Measurements from ENCODE around the gene TRIM26. TPM values are rescaled to one million over a fixed set of nuclear protein-coding genes. Genes with fewer than 3 reads are reported as not detected.

TRIM26 gene
- total and polyA plus RNA-seq, 2 of the 8 experiments (the other 6 are each of a cell fraction or from before 2014, with no cell fraction given), result 21.5 to 32.3 TPM

- Histone ChIP-seq H2AK5ac (ENCODE audit: low read depth, low read length) (no peak overlapping the region), H2BK120ac (replicated peaks; ENCODE audit: low read depth, low read length) (no peak overlapping the region), H3K27me3 (replicated peaks in 1 of 4; ENCODE audit: control insufficient read depth in 3 of 4, extremely low read depth in 1 of 4, insufficient read depth in 3 of 4, low read length in 3 of 4) (peaks cover 0 to 4% (median 1%) of the 10 kb centered on the region in 4 experiments; a peak in 3 of 7 replicates), H3K79me2 (ENCODE audit: control insufficient read depth in 1 of 2, insufficient read depth in 2 of 2, low read length in 2 of 2) (no peaks in the 10 kb centered on the region), H3K4me1 (replicated peaks in 1 of 4; ENCODE audit: control insufficient read depth in 3 of 4, insufficient read depth in 4 of 4, low read length in 3 of 4) (no peaks in the 10 kb centered on the region), H3K9me3 (ENCODE audit: insufficient read depth in 2 of 2, low read depth in 1 of 2, low read length in 1 of 2) (no peaks in the 10 kb centered on the region), H4K5ac (ENCODE audit: insufficient read length, low read depth, low read length) (no peak overlapping the region), H2BK15ac (ENCODE audit: low read length) (no peak overlapping the region), H3K9ac (replicated peaks in 1 of 4; ENCODE audit: extremely low read depth in 1 of 4, low read depth in 3 of 4, low read length in 3 of 4) (no peak overlapping the region), H4K8ac (ENCODE audit: extremely low read depth, insufficient read depth, low read length) (no peak overlapping the region), H3K23ac (ENCODE audit: insufficient read length) (no peak overlapping the region), H3K79me1 (ENCODE audit: low read depth, low read length) (no peaks in the 10 kb centered on the region), H3K36me3 (ENCODE audit: control insufficient read depth in 2 of 4, insufficient read depth in 4 of 4, low read length in 3 of 4) (no peaks in the 10 kb centered on the region), H3K56ac (replicated peaks; ENCODE audit: insufficient read length, low read depth, low read length) (no peak overlapping the region), H3K4me3 (ENCODE audit: extremely low read depth in 1 of 4, insufficient read depth in 2 of 4, low read depth in 3 of 4, low read length in 4 of 4) (no peak overlapping the region), H3K18ac (ENCODE audit: extremely low read depth, low read length) (no peak overlapping the region), H2BK5ac (ENCODE audit: low read depth, low read length) (no peak overlapping the region), H2AFZ (ENCODE audit: low read length) (no peak overlapping the region), H4K91ac (replicated peaks; ENCODE audit: insufficient read length, low read length) (no peak overlapping the region), H3K4me2 (ENCODE audit: insufficient read depth in 1 of 2, low read depth in 2 of 2, low read length in 2 of 2) (no peak overlapping the region), H2BK12ac (ENCODE audit: low read depth, low read length) (no peak overlapping the region), H4K20me1 (replicated peaks in 1 of 2; ENCODE audit: control insufficient read depth in 1 of 2, insufficient read depth in 2 of 2, low read length in 2 of 2) (no peaks in the 10 kb centered on the region), H2BK20ac (ENCODE audit: low read length) (no peak overlapping the region), H3K23me2 (ENCODE audit: low read depth, low read length) (no peaks in the 10 kb centered on the region), H3K14ac (ENCODE audit: insufficient read length) (no peak overlapping the region), H3K4ac (replicated peaks; ENCODE audit: insufficient read length, low read depth, low read length) (no peak overlapping the region), H3K27ac (ENCODE audit: low read depth, low read length) (no peak overlapping the region)
- ChIA-PET POLR2A (ENCODE audit: partially characterized antibody) (no interaction called here), CTCF (ENCODE audit: partially characterized antibody) (interaction anchor here (0.7 to 1.6 kb wide), 5 partner anchors 10 to 254 kb away, joined by 3 to 4 read pairs (median 3); no protein-coding TSS in a partner anchor)
- no peak for FAIRE-seq
- no peak for DNase-seq (ENCODE audit: low read depth in 1 of 2, low spot score in 2 of 2)
- TF ChIP-seq SIRT6 (IDR thresholded peaks at IDR 0.05; ENCODE audit: low read length) (no peak), SRF (IDR thresholded peaks at IDR 0.05; ENCODE audit: low read depth, low read length) (no peak), NRF1 (IDR thresholded peaks at IDR 0.05; ENCODE audit: low read depth, low read length) (no peak), JUN (IDR thresholded peaks at IDR 0.05; ENCODE audit: low read depth, low read length) (no peak), SP1 (IDR thresholded peaks at IDR 0.05; ENCODE audit: low read depth, low read length) (no peak), SUZ12 (IDR thresholded peaks at IDR 0.05; ENCODE audit: low read length) (no peak), JUND (IDR thresholded peaks at IDR 0.05; ENCODE audit: low read length) (no peak), TEAD4 (IDR thresholded peaks at IDR 0.05; ENCODE audit: low read depth, low read length) (no peak), BACH1 (IDR thresholded peaks at IDR 0.05; ENCODE audit: low read length) (no peak), RFX5 (IDR thresholded peaks at IDR 0.05; ENCODE audit: borderline replicate concordance, low read depth, low read length) (no peak), ATF3 (IDR thresholded peaks at IDR 0.05; ENCODE audit: insufficient read depth, low read depth, low read length) (no peak), PHF8 (conservative IDR thresholded peaks at IDR 0.05; ENCODE audit: low read depth, low read length) (no peak), FOSL1 (IDR thresholded peaks at IDR 0.05; ENCODE audit: insufficient read depth, low read depth, low read length) (no peak), GABPA (IDR thresholded peaks at IDR 0.05; ENCODE audit: borderline replicate concordance, insufficient read depth, low read length) (no peak)
- TF ChIP-seq, protein P1, sequence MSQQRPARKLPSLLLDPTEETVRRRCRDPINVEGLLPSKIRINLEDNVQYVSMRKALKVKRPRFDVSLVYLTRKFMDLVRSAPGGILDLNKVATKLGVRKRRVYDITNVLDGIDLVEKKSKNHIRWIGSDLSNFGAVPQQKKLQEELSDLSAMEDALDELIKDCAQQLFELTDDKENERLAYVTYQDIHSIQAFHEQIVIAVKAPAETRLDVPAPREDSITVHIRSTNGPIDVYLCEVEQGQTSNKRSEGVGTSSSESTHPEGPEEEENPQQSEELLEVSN (IDR thresholded peaks at IDR 0.05), result no peak
Measured at GRCh38 chr6:30157581-30157980, 55.6 kb downstream of the TRIM26 start.
